Measurements from ENCODE around the gene ZNF789. TPM values are rescaled to one million over a fixed set of nuclear protein-coding genes. Genes with fewer than 3 reads are reported as not detected.

Gene ZNF789
- total RNA-seq, 1 donor from 2014 or later: 7.3 TPM

DNA sequence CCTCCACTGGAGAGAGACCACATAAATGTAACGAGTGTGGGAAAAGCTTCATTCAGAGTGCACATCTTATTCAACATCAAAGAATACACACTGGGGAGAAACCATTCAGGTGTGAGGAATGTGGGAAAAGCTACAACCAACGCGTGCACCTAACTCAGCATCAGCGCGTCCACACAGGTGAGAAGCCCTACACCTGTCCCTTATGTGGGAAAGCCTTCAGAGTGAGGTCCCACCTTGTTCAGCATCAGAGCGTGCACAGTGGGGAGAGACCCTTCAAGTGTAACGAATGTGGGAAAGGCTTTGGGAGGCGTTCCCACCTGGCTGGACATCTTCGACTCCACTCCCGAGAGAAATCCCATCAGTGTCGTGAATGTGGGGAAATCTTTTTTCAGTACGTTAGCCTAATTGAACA lies 58.7 kb downstream of the ZNF789 start:
- Mint-ChIP-seq H3K9me3 (ENCODE audit: low read depth) (peaks cover 47% of the 10 kb centered on the region), H3K4me3 (ENCODE audit: unreplicated experiment) (no peak overlapping the region), H3K36me3 (ENCODE audit: low read depth) (peaks cover 67% of the 10 kb centered on the region), H3K4me1 (ENCODE audit: low read depth) (no peaks in the 10 kb centered on the region), H3K27me3 (ENCODE audit: low read depth) (no peaks in the 10 kb centered on the region), H3K27ac (ENCODE audit: unreplicated experiment) (no peak overlapping the region)
- TF ChIP-seq, protein P1, sequence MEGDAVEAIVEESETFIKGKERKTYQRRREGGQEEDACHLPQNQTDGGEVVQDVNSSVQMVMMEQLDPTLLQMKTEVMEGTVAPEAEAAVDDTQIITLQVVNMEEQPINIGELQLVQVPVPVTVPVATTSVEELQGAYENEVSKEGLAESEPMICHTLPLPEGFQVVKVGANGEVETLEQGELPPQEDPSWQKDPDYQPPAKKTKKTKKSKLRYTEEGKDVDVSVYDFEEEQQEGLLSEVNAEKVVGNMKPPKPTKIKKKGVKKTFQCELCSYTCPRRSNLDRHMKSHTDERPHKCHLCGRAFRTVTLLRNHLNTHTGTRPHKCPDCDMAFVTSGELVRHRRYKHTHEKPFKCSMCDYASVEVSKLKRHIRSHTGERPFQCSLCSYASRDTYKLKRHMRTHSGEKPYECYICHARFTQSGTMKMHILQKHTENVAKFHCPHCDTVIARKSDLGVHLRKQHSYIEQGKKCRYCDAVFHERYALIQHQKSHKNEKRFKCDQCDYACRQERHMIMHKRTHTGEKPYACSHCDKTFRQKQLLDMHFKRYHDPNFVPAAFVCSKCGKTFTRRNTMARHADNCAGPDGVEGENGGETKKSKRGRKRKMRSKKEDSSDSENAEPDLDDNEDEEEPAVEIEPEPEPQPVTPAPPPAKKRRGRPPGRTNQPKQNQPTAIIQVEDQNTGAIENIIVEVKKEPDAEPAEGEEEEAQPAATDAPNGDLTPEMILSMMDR (IDR thresholded peaks at IDR 0.05): no peak
- peak; percentile 38 for DNase-seq (ENCODE audit: low spot score)

DNA sequence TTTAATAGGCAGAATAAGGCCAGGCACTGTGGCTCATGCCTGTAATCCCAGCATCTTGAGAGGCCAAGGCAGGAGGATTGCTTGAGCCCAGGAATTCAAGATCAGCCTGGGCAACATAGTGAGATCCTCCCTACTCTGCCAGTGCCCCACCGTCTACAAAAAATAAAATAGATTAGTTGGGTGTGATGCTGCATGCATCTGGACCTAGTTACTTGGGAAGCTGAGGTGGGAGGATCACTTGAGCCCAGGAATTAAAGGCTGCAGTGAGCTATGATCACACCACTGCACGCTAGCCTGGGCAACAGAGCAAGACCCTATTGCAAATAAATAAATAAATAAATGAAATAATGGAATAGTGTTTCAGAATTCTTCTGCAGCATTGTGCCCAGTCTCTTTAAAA lies 63.0 kb downstream of the ZNF789 start:
- H3K4me3 Mint-ChIP-seq (ENCODE audit: unreplicated experiment): no peak overlapping the region
- H3K36me3 Mint-ChIP-seq (ENCODE audit: low read depth): peaks cover 40% of the 10 kb centered on the region

More for the DNA sequence above, 63.0 kb downstream of the ZNF789 start:
- H3K4me1 Mint-ChIP-seq (ENCODE audit: low read depth): no peaks in the 10 kb centered on the region
- no peak overlapping the region for H3K27ac Mint-ChIP-seq (ENCODE audit: unreplicated experiment)
- TF ChIP-seq, protein P1 (IDR thresholded peaks at IDR 0.05): no peak
- no peak for DNase-seq (ENCODE audit: low spot score)
- H3K9me3 Mint-ChIP-seq (ENCODE audit: low read depth): peaks cover 59% of the 10 kb centered on the region
- no peaks in the 10 kb centered on the region for H3K27me3 Mint-ChIP-seq (ENCODE audit: low read depth)

Other genes with a start within 250 kb of the ZNF789 start
- not detected in 3 replicates for gene MYH16, start 200.1 kb upstream of the ZNF789 start, total RNA-seq
- gene ARPC1A, start 147.0 kb upstream of the ZNF789 start, total RNA-seq: 103 to 110 TPM (median 104 TPM) in 3 replicates
- gene ARPC1B, start 98.2 kb upstream of the ZNF789 start, total RNA-seq: 120 to 134 TPM (median 130 TPM) in 3 replicates
- gene PDAP1, start 64.3 kb upstream of the ZNF789 start, total RNA-seq: 91.2 to 101 TPM (median 92.2 TPM) in 3 replicates
- gene BUD31, start 63.9 kb upstream of the ZNF789 start, total RNA-seq: 88.3 to 120 TPM (median 108 TPM) in 3 replicates
- gene PTCD1, start 34.1 kb upstream of the ZNF789 start, total RNA-seq: 4.4 to 5.8 TPM (median 5.4 TPM) in 3 replicates
- 25.4 to 36.6 TPM (median 29.0 TPM) in 3 replicates for gene CPSF4, start 33.9 kb upstream of the ZNF789 start, total RNA-seq
- 225 to 264 TPM (median 239 TPM) in 3 replicates for gene ATP5MF, start 6.7 kb upstream of the ZNF789 start, total RNA-seq
- gene ZNF394, start 27.4 kb downstream of the ZNF789 start, total RNA-seq: 13.9 to 21.2 TPM (median 15.7 TPM) in 3 replicates
- 11.5 to 12.4 TPM (median 11.5 TPM) in 3 replicates for gene ZKSCAN5, start 31.8 kb downstream of the ZNF789 start, total RNA-seq
- 3.3 to 5.1 TPM (median 3.9 TPM) in 3 replicates for gene FAM200A, start 79.2 kb downstream of the ZNF789 start, total RNA-seq
- gene ZNF655, start 85.8 kb downstream of the ZNF789 start, total RNA-seq: 38.8 to 45.3 TPM (median 41.6 TPM) in 3 replicates
- 0.56 to 1.8 TPM (median 0.75 TPM) in 3 replicates for gene TMEM225B, start 125.4 kb downstream of the ZNF789 start, total RNA-seq
- 10.4 to 19.9 TPM (median 14.1 TPM) in 3 replicates for gene ZSCAN25, start 144.1 kb downstream of the ZNF789 start, total RNA-seq
- gene CYP3A5, start 207.1 kb downstream of the ZNF789 start, total RNA-seq: not detected in 3 replicates

Measured in chondrocyte (in vitro differentiated cells).